ENCODE data around the gene ADRA2B. TPM values are rescaled to one million over a fixed set of nuclear protein-coding genes. Genes with fewer than 3 reads are reported as not detected.

Gene ADRA2B
- total RNA-seq, 1 experiment from 2014 or later = 2.7 TPM

DNA sequence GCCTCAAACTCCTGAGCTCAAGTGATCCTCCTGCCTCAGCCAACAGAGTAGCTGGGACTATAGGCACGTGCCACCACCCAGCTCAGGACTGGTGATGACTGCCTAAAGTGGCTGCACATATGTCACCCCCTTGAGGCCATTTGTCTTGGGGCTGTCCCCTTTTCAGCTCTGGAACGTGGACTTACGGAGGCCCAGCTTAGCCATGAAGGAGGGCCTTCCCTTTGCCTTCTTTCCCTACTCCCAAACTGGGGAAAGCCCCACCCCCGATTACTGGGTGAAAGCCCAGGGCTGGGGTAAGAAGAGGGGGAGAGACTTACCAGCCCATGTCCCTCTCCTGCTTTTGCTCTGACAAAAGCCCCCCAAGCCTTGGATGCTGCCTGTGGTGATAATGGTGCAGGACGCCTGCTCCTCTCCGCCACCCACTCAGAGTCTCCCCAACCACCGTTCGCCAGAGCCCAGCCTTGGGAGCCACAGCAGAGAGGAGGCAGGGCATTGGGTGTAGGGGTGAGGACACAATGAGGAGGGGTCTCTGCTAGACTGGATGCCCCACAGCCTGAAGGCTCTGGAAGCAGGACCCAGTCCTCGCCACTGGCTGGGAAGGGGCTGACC lies 31.3 kb upstream of the ADRA2B start:
- Mint-ChIP-seq H3K27me3 (ENCODE audit: low read depth) (peaks cover 40% of the 10 kb centered on the region), H3K9me3 (0 out of 5 replicates have a peak, but pooled peaks cover 0 to 3% of the 10 kb centered on the region in 2 experiments), H3K36me3 (ENCODE audit: insufficient read depth in 1 of 3, low read depth in 3 of 3) (peaks cover 0 to 15% (median 2%) of the 10 kb centered on the region in 3 experiments; a peak in 3 of 7 replicates), H3K4me3 (no peak overlapping the region), H3K4me1 (peaks cover 29 to 54% of the 10 kb centered on the region in 2 experiments), H3K27ac (peak overlapping the region in 1 of 3 experiments; percentile 61; a peak in 1 of 7 replicates)
- no peak overlapping the region for H2BK120ac ChIP-seq (ENCODE audit: low read depth, low read length, poor library complexity, severe bottlenecking)
- H3K9ac ChIP-seq (ENCODE audit: extremely low read depth, insufficient read length, low read length) = no peak overlapping the region
- H2AFZ ChIP-seq (ENCODE audit: low read length) = no peak overlapping the region
- no peak overlapping the region for H3K4me2 ChIP-seq (ENCODE audit: insufficient read depth, insufficient read length, low read length)
- no peak overlapping the region for H3K4ac ChIP-seq (ENCODE audit: low read depth, low read length)
- H3K79me1 ChIP-seq (ENCODE audit: insufficient read depth, low read depth, low read length, poor library complexity, severe bottlenecking) = no peaks in the 10 kb centered on the region
- H4K5ac ChIP-seq (ENCODE audit: insufficient read length, low read depth, low read length) = no peak overlapping the region
- H3K9me3 ChIP-seq (ENCODE audit: control insufficient read depth, low read depth, low read length) = no peaks in the 10 kb centered on the region
- H4K91ac ChIP-seq (ENCODE audit: insufficient read length, low read depth, low read length) = no peak overlapping the region
- no peak overlapping the region for H2BK15ac ChIP-seq (ENCODE audit: low read depth, low read length)
- no peak overlapping the region for H2BK5ac ChIP-seq (ENCODE audit: insufficient read length, low read length)
- no peaks in the 10 kb centered on the region; the same call in 1 of the 2 replicates for H3K27me3 ChIP-seq (ENCODE audit: insufficient read depth, low read length)
- TF ChIP-seq, protein P1, sequence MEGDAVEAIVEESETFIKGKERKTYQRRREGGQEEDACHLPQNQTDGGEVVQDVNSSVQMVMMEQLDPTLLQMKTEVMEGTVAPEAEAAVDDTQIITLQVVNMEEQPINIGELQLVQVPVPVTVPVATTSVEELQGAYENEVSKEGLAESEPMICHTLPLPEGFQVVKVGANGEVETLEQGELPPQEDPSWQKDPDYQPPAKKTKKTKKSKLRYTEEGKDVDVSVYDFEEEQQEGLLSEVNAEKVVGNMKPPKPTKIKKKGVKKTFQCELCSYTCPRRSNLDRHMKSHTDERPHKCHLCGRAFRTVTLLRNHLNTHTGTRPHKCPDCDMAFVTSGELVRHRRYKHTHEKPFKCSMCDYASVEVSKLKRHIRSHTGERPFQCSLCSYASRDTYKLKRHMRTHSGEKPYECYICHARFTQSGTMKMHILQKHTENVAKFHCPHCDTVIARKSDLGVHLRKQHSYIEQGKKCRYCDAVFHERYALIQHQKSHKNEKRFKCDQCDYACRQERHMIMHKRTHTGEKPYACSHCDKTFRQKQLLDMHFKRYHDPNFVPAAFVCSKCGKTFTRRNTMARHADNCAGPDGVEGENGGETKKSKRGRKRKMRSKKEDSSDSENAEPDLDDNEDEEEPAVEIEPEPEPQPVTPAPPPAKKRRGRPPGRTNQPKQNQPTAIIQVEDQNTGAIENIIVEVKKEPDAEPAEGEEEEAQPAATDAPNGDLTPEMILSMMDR (conservative IDR thresholded peaks at IDR 0.05) = no peak
- no peaks in the 10 kb centered on the region for H3K79me2 ChIP-seq (ENCODE audit: insufficient read depth, low read length)
- no peak overlapping the region for H2BK20ac ChIP-seq (ENCODE audit: low read depth, low read length, poor library complexity, severe bottlenecking)
- H3K23ac ChIP-seq (ENCODE audit: insufficient read length, low read depth, low read length) = no peak overlapping the region
- no peak overlapping the region for H2AK5ac ChIP-seq (ENCODE audit: insufficient read length, low read length)
- H3K14ac ChIP-seq (ENCODE audit: insufficient read depth, low read length) = no peak overlapping the region
- H3K23me2 ChIP-seq (ENCODE audit: insufficient read length, low read depth, low read length, poor library complexity, severe bottlenecking) = peaks cover 6% of the 10 kb centered on the region
- no peak overlapping the region for H3K56ac ChIP-seq (ENCODE audit: insufficient read length, low read depth, low read length)
- no peak overlapping the region for H3K27ac ChIP-seq (ENCODE audit: insufficient read length, low read depth, low read length)
- H2BK12ac ChIP-seq (ENCODE audit: insufficient read length, low read depth, low read length) = no peak overlapping the region
- peak overlapping the region; percentile 18 for H3K18ac ChIP-seq (ENCODE audit: insufficient read length, low read depth, low read length)
- no peaks in the 10 kb centered on the region; the same call in 1 of the 2 replicates for H3K4me1 ChIP-seq (ENCODE audit: insufficient read depth, low read length)
- peak; percentile 32 for DNase-seq
- WGBS (ENCODE audit: extremely low coverage, insufficient read length, low lambda C conversion rate) = no CpG with 5 or more reads among the region's 9 CpGs
- H3T11ph ChIP-seq (ENCODE audit: low read length) = no peak overlapping the region
- H4K20me1 ChIP-seq (ENCODE audit: control insufficient read depth, insufficient read depth, insufficient read length) = no peaks in the 10 kb centered on the region
- H4K8ac ChIP-seq (replicated peaks; ENCODE audit: insufficient read length, low read depth, low read length) = no peak overlapping the region

Measured in H9 (cell line).